Measurements from ENCODE around the gene FIGN. TPM values are rescaled to one million over a fixed set of nuclear protein-coding genes. Genes with fewer than 3 reads are reported as not detected.

The FIGN gene
- total RNA-seq, 1 experiment from 2014 or later = 14.6 TPM

DNA sequence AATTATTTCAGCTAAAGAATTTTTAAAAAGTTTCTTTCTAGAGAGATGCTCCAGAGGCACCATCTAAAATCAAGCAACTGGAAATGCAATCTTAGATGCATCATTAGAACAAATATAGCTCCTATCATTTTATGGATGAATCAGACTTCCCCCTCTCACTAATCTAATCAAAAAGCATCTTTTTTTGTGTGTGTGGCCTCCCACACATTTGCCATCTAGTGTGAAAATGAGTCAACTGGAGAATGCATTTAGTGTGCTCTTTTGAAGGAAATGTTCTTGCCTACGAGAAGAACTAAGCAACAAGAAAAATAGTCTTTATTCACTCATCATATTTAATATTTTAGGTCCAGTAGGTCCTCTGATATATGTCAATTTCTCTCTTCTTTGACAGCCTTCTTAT is 39.5 kb upstream of the FIGN start:
- Histone ChIP-seq H3K27me3 (ENCODE audit: insufficient read depth, low read length) (no peaks in the 10 kb centered on the region), H2BK20ac (ENCODE audit: low read depth, low read length, poor library complexity, severe bottlenecking) (no peak overlapping the region), H3K56ac (ENCODE audit: insufficient read length, low read depth, low read length) (no peak overlapping the region), H3T11ph (ENCODE audit: low read length) (no peak overlapping the region), H3K4me2 (ENCODE audit: insufficient read depth, insufficient read length, low read length) (no peak overlapping the region), H3K27ac (ENCODE audit: insufficient read length, low read depth, low read length) (no peak overlapping the region), H3K4ac (ENCODE audit: low read depth, low read length) (no peak overlapping the region), H4K5ac (ENCODE audit: insufficient read length, low read depth, low read length) (no peak overlapping the region), H4K91ac (ENCODE audit: insufficient read length, low read depth, low read length) (no peak overlapping the region), H4K8ac (replicated peaks; ENCODE audit: insufficient read length, low read depth, low read length) (no peak overlapping the region), H3K79me1 (ENCODE audit: insufficient read depth, low read depth, low read length, poor library complexity, severe bottlenecking) (no peaks in the 10 kb centered on the region), H2BK12ac (ENCODE audit: insufficient read length, low read depth, low read length) (no peak overlapping the region), H2AK5ac (ENCODE audit: insufficient read length, low read length) (no peak overlapping the region), H4K20me1 (ENCODE audit: control insufficient read depth, insufficient read depth, insufficient read length) (no peaks in the 10 kb centered on the region), H3K14ac (ENCODE audit: insufficient read depth, low read length) (no peak overlapping the region), H3K23ac (ENCODE audit: insufficient read length, low read depth, low read length) (no peak overlapping the region), H3K23me2 (ENCODE audit: insufficient read length, low read depth, low read length, poor library complexity, severe bottlenecking) (no peaks in the 10 kb centered on the region), H2BK15ac (ENCODE audit: low read depth, low read length) (no peak overlapping the region), H3K9me3 (ENCODE audit: control insufficient read depth, low read depth, low read length) (no peaks in the 10 kb centered on the region), H3K18ac (ENCODE audit: insufficient read length, low read depth, low read length) (no peak overlapping the region), H3K9ac (ENCODE audit: extremely low read depth, insufficient read length, low read length) (no peak overlapping the region), H3K4me1 (ENCODE audit: insufficient read depth, low read length) (no peaks in the 10 kb centered on the region), H2AFZ (ENCODE audit: low read length) (no peak overlapping the region), H2BK120ac (ENCODE audit: low read depth, low read length, poor library complexity, severe bottlenecking) (no peak overlapping the region), H2BK5ac (ENCODE audit: insufficient read length, low read length) (no peak overlapping the region), H3K79me2 (ENCODE audit: insufficient read depth, low read length) (no peaks in the 10 kb centered on the region)
- Mint-ChIP-seq H3K4me1 (no peaks in the 10 kb centered on the region), H3K36me3 (ENCODE audit: insufficient read depth in 1 of 3, low read depth in 3 of 3) (no peaks in the 10 kb centered on the region), H3K27ac (no peak overlapping the region; a peak in 1 of 7 replicates), H3K27me3 (ENCODE audit: low read depth) (no peaks in the 10 kb centered on the region), H3K9me3 (no peaks in the 10 kb centered on the region), H3K4me3 (no peak overlapping the region)
- WGBS (ENCODE audit: extremely low coverage, insufficient read length, low lambda C conversion rate) = no CpG with 5 or more reads among the region's 1 CpG
- TF ChIP-seq, protein P1, sequence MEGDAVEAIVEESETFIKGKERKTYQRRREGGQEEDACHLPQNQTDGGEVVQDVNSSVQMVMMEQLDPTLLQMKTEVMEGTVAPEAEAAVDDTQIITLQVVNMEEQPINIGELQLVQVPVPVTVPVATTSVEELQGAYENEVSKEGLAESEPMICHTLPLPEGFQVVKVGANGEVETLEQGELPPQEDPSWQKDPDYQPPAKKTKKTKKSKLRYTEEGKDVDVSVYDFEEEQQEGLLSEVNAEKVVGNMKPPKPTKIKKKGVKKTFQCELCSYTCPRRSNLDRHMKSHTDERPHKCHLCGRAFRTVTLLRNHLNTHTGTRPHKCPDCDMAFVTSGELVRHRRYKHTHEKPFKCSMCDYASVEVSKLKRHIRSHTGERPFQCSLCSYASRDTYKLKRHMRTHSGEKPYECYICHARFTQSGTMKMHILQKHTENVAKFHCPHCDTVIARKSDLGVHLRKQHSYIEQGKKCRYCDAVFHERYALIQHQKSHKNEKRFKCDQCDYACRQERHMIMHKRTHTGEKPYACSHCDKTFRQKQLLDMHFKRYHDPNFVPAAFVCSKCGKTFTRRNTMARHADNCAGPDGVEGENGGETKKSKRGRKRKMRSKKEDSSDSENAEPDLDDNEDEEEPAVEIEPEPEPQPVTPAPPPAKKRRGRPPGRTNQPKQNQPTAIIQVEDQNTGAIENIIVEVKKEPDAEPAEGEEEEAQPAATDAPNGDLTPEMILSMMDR (conservative IDR thresholded peaks at IDR 0.05) = no peak
- DNase-seq = no peak

Measured in H9 (cell line).